Parathyroid adenoma (tissue), 2 donors: Measurements from ENCODE around the gene FAM117A.

ENCODE experiments used
- H2AFZ ChIP-seq: fragments of 300-600 bp; sonication (generic); one replicate; pipeline ENCODE4 v1.7.0; 2017; ENCODE audit warnings: antibody characterized with exemption, mild to moderate bottlenecking
- H3K27ac ChIP-seq: fragments of 300-600 bp; sonication (generic); one replicate; pipeline ENCODE4 v1.7.0; 2017
- H3K27me3 ChIP-seq: fragments of 300-600 bp; sonication (generic); one replicate; pipeline ENCODE4 v1.7.0; 2017; ENCODE audit warnings: low read length; ENCODE audit not compliant: control insufficient read depth, insufficient read depth
- H3K36me3 ChIP-seq: fragments of 300-600 bp; sonication (generic); one replicate; pipeline ENCODE4 v1.7.0; 2017; ENCODE audit warnings: low read length; ENCODE audit not compliant: control insufficient read depth, insufficient read depth
- H3K4me1 ChIP-seq: fragments of 300-600 bp; sonication (generic); one replicate; pipeline ENCODE4 v1.7.0; 2017; ENCODE audit warnings: control low read depth
- H3K4me2 ChIP-seq: fragments of 300-600 bp; sonication (generic); one replicate; pipeline ENCODE4 v1.7.0; 2017; ENCODE audit warnings: low read length
- H3K4me3 ChIP-seq: fragments of 300-600 bp; sonication (generic); one replicate; pipeline ENCODE4 v1.7.0; 2017; ENCODE audit warnings: low read depth, low read length
- H3K79me2 ChIP-seq: fragments of 300-600 bp; sonication (generic); one replicate; pipeline ENCODE4 v1.7.0; 2017; ENCODE audit warnings: control low read depth
- H3K9ac ChIP-seq: fragments of 300-600 bp; sonication (generic); one replicate; pipeline ENCODE4 v1.7.0; 2017; ENCODE audit warnings: mild to moderate bottlenecking
- H3K9me3 ChIP-seq: fragments of 300-600 bp; sonication (generic); one replicate; pipeline ENCODE4 v1.7.0; 2017; ENCODE audit warnings: low read length; ENCODE audit not compliant: control insufficient read depth
- TF ChIP-seq, protein P1 (sequence below): fragments of 300-600 bp; sonication (generic); IDR thresholded peaks from one replicate; pipeline ENCODE4 v1.7.0; 2017; ENCODE audit warnings: antibody characterized with exemption, mild to moderate bottlenecking
- donor health status: primary hyperparathyroidism.

Gene FAM117A

DNA sequence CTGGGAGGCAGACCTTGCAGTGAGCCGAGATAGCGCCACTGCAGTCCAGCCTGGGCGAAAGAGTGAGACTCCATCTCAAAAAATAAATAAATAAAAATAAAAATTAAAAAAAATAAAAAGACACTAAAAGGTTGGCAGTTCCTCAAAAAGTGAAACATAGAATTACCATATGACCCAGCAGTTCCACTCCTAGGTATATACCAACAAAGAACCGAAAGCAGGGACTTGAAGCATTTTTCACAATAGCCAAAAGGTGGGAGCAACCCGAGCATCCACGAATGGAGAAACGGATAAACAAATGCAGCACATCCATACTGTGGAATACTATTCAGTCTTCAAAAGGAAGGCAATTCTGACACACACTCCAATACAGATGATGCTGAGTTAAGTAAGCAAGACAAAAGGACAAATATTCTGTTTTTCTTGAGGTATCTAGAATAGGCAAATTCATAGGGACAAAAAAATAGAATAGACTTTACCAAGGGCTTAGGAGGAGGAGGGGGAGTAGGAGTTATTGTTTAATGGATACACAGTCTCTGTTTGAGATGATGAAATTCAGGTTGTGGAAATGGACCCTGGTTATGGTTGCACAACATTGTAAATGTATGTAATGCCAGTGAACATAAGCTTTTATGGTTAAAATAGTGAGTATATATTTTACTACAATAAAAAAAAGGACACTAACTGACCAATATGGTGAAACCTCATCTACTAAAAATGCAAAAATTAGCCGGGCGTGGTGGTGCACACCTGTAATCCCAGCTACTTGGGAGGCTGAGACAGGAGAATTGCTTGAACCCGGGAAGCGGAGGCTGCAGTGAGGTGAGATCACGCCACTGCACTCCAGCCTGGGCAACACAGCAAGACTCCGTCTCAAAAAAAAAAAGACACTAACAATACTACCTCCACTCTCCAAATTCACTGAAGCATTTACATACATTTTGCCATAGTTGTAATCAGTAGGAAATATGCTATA lies 29.1 kb downstream of the FAM117A start:
- TF ChIP-seq, protein P1, sequence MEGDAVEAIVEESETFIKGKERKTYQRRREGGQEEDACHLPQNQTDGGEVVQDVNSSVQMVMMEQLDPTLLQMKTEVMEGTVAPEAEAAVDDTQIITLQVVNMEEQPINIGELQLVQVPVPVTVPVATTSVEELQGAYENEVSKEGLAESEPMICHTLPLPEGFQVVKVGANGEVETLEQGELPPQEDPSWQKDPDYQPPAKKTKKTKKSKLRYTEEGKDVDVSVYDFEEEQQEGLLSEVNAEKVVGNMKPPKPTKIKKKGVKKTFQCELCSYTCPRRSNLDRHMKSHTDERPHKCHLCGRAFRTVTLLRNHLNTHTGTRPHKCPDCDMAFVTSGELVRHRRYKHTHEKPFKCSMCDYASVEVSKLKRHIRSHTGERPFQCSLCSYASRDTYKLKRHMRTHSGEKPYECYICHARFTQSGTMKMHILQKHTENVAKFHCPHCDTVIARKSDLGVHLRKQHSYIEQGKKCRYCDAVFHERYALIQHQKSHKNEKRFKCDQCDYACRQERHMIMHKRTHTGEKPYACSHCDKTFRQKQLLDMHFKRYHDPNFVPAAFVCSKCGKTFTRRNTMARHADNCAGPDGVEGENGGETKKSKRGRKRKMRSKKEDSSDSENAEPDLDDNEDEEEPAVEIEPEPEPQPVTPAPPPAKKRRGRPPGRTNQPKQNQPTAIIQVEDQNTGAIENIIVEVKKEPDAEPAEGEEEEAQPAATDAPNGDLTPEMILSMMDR: no peak
- Histone ChIP-seq H3K4me1 (peaks cover 23% of the 10 kb centered on the region), H3K27ac (no peak overlapping the region), H3K9ac (no peak overlapping the region), H2AFZ (no peak overlapping the region), H3K9me3 (no peaks in the 10 kb centered on the region), H3K79me2 (peaks cover 35% of the 10 kb centered on the region), H3K4me2 (no peak overlapping the region), H3K27me3 (no peaks in the 10 kb centered on the region), H3K4me3 (no peak overlapping the region), H3K36me3 (no peaks in the 10 kb centered on the region)

DNA sequence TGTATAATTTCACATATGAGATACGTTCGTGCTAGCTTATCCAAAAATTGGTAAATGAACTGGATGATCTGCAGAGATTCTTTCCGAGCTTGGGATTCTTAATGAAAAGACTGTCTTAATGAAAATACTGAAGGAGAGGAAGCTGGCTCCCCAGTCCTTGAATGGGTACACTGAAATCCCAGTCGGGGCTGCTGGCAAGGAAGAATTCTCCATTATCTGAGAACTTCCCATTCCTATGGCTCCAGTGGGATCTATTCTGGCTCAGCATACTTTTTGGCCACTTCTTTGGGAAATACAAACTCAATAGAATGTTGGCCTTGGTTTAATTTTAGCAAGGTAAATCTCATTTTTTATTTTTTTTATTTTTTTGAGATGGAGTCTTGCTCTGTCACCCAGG lies 32.5 kb downstream of the FAM117A start:
- peaks cover 11% of the 10 kb centered on the region for H3K4me1 ChIP-seq

DNA sequence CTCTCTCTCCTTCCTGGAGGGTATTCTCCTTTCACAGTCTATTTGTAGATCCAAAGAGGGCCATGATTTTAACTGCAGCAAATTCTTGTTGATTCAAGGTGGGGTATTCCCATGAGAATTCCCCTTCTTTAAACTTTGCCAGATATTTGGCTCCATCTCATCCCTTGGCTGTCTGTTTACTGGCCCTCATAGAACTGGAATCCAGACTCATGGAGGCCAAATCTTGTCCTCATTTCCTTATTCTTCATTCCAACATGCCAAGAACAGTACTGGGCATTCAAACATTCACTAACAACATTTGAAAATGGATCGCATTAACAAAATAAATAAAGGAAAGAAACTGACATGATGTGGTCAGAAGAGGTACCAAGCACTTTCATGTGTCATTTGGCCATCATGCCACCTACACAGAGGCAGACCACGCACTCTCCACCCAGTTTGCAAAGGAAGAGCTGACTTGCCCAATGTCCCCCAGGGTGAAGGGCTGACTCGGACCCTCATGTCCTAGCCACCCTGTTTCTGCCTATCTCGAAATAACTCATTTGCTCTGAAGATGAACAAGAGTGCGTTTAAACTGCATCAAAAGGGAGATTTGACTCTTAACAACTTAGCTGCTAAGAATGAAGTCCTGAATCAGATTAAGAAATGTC lies 33.0 kb downstream of the FAM117A start:
- no peaks in the 10 kb centered on the region for H3K36me3 ChIP-seq
- H3K9me3 ChIP-seq: no peaks in the 10 kb centered on the region
- TF ChIP-seq, protein P1: no peak
- H3K9ac ChIP-seq: no peak overlapping the region
- H3K27me3 ChIP-seq: no peaks in the 10 kb centered on the region
- H3K4me1 ChIP-seq: peaks cover 11% of the 10 kb centered on the region
- no peak overlapping the region for H3K4me2 ChIP-seq
- H3K27ac ChIP-seq: peak overlapping the region; percentile 66
- H3K79me2 ChIP-seq: peaks cover 51% of the 10 kb centered on the region
- no peak overlapping the region for H2AFZ ChIP-seq
- no peak overlapping the region for H3K4me3 ChIP-seq

More for the DNA sequence above, 32.5 kb downstream of the FAM117A start:
- Histone ChIP-seq H2AFZ (no peak overlapping the region), H3K4me2 (no peak overlapping the region), H3K4me3 (no peak overlapping the region), H3K27me3 (no peaks in the 10 kb centered on the region), H3K27ac (no peak overlapping the region), H3K36me3 (no peaks in the 10 kb centered on the region), H3K9me3 (no peaks in the 10 kb centered on the region), H3K79me2 (peaks cover 48% of the 10 kb centered on the region), H3K9ac (no peak overlapping the region)
- TF ChIP-seq, protein P1: no peak

DNA sequence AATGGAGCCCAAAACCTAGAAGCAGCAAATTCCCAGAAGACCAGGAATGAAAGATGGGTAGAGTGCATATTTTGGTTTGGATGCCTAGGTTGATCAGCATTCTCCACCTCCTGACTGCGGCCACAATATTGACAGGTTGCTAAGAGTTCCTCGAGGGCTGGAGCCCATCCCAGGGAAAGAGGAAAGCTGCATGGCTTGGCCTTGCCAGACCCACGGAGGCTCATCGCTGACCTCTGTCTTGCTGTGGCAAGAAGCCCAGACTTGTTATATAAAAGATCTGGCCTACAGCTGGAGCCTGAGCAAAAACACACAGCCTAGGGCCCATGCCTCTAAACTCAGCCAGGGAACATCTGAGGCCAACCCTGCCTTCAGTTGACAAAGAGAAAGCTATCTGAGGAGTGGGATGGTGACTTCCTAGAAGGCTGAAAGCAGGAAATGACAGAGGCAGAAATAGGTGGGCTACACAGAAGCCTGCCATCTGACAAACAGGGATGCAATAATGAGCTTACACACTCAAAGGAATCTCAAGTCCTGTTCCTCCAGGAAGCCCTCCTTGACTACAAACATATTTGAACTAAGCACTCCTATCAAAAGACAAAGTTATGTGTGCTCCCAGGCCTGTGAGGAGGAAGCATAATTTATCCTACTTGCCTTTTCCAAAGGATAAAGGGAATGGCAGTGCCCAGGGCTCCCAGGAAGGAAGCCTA lies 33.7 kb downstream of the FAM117A start:
- Histone ChIP-seq H3K9me3 (no peaks in the 10 kb centered on the region), H3K4me1 (peaks cover 11% of the 10 kb centered on the region), H2AFZ (no peak overlapping the region), H3K27me3 (no peaks in the 10 kb centered on the region), H3K9ac (no peak overlapping the region), H3K36me3 (no peaks in the 10 kb centered on the region), H3K27ac (peak overlapping the region; percentile 66), H3K79me2 (peaks cover 54% of the 10 kb centered on the region), H3K4me3 (no peak overlapping the region), H3K4me2 (peak overlapping the region; percentile 30)
- TF ChIP-seq, protein P1: no peak
